Sigmoid colon (tissue), 4 donors: ENCODE measurements around the gene MAP3K8.

Experiments
- EP300 ChIP-seq, 4 donors: sonication (generic); formaldehyde crosslinking; IDR thresholded peaks; one replicate each; pipeline ENCODE4 v1.6.1; 2017; ENCODE audit warnings: antibody characterized with exemption in 4 of 4
- POLR2A ChIP-seq, 2 donors: fragments of 450-650 bp; IDR thresholded peaks; one replicate each; pipeline ENCODE4 v1.6.1; 2016; ENCODE audit warnings: antibody characterized with exemption in 2 of 2, mild to moderate bottlenecking in 2 of 2, moderate library complexity in 2 of 2
- POLR2AphosphoS5 ChIP-seq, 4 donors: sonication (generic); formaldehyde crosslinking; IDR thresholded peaks; one replicate each; pipeline ENCODE4 v1.6.1; 2017; ENCODE audit warnings: antibody characterized with exemption in 4 of 4
- TF ChIP-seq, protein P1 (sequence below), 4 experiments: fragments of 450-650 bp in 3 of 4; fragments of 200-600 bp in 1 of 4; IDR thresholded peaks; one replicate each; pipeline ENCODE4 v1.5.1; 2016 to 2019; ENCODE audit warnings: antibody characterized with exemption in 4 of 4, mild to moderate bottlenecking in 3 of 4, moderate library complexity in 2 of 4

DNA sequence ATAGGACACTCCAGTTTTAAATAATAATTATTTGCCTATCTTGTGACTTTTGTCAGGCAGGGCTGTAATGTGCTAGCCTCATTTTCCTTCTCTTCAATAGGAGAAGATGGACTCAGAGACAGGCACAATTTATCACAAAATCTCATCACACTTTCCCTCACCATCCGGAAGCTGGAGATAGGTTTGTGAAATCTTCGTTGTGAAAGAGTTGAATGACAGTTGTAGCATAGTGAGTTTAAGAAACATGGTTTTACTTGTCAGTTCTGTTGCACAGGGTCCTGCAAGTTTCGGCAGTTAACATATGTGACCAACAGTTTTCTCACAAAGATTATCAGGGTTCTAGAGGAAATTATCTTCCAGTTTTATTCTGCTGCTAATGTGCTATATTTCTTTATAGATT, 37.7 kb upstream of the MAP3K8 start:
- TF ChIP-seq, protein P1, sequence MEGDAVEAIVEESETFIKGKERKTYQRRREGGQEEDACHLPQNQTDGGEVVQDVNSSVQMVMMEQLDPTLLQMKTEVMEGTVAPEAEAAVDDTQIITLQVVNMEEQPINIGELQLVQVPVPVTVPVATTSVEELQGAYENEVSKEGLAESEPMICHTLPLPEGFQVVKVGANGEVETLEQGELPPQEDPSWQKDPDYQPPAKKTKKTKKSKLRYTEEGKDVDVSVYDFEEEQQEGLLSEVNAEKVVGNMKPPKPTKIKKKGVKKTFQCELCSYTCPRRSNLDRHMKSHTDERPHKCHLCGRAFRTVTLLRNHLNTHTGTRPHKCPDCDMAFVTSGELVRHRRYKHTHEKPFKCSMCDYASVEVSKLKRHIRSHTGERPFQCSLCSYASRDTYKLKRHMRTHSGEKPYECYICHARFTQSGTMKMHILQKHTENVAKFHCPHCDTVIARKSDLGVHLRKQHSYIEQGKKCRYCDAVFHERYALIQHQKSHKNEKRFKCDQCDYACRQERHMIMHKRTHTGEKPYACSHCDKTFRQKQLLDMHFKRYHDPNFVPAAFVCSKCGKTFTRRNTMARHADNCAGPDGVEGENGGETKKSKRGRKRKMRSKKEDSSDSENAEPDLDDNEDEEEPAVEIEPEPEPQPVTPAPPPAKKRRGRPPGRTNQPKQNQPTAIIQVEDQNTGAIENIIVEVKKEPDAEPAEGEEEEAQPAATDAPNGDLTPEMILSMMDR (IDR thresholded peaks at IDR 0.05) = no peak
- TF ChIP-seq EP300 (IDR thresholded peaks at IDR 0.05) = no peak
- no peak for TF ChIP-seq POLR2AphosphoS5 (IDR thresholded peaks at IDR 0.05)
- TF ChIP-seq POLR2A (IDR thresholded peaks at IDR 0.05) = no peak
